SK-N-SH treated with all-trans-retinoic acid at 6 μM for 48 hours (cell line): ENCODE data around the gene SULT2B1.

Source experiments
- ARNTL ChIP-seq: fragments of 450-650 bp; formaldehyde crosslinking; IDR thresholded peaks from 2 replicates; pipeline ENCODE4 v1.5.0; 2020; ENCODE audit warnings: low read depth, mild to moderate bottlenecking, moderate library complexity, borderline replicate concordance
- CREB5 ChIP-seq: fragments of 250-450 bp; sonication (Bioruptor Pico); IDR thresholded peaks from 2 replicates; pipeline ENCODE4 v1.5.1; 2020; ENCODE audit warnings: low read depth, mild to moderate bottlenecking, moderate library complexity
- CSRNP3 ChIP-seq: fragments of 250-450 bp; sonication (Bioruptor Pico); IDR thresholded peaks from 2 replicates; pipeline ENCODE4 v1.5.1; 2021; ENCODE audit warnings: mild to moderate bottlenecking, moderate library complexity
- ESRRG ChIP-seq: fragments of 250-450 bp; sonication (Bioruptor Pico); IDR thresholded peaks from 2 replicates; pipeline ENCODE4 v1.6.1; 2021; ENCODE audit warnings: mild to moderate bottlenecking
- GLIS3 ChIP-seq: fragments of 250-450 bp; sonication (Bioruptor Pico); IDR thresholded peaks from 2 replicates; pipeline ENCODE4 v1.5.0; 2020; ENCODE audit warnings: mild to moderate bottlenecking, moderate library complexity
- ISL1 ChIP-seq: fragments of 250-450 bp; sonication (Bioruptor Pico); IDR thresholded peaks from 2 replicates; pipeline ENCODE4 v2.1.2; 2022; ENCODE audit warnings: mild to moderate bottlenecking, moderate library complexity
- PATZ1 ChIP-seq: fragments of 250-450 bp; sonication (Bioruptor Pico); IDR thresholded peaks from 2 replicates; pipeline ENCODE4 v1.8.0; 2020; ENCODE audit warnings: mild to moderate bottlenecking, moderate library complexity, borderline replicate concordance
- PPARA ChIP-seq: fragments of 250-450 bp; sonication (Bioruptor Pico); IDR thresholded peaks from 2 replicates; pipeline ENCODE4 v1.5.0; 2020; ENCODE audit warnings: mild to moderate bottlenecking, borderline replicate concordance
- RARB ChIP-seq: fragments of 250-450 bp; sonication (Bioruptor Pico); IDR thresholded peaks from 2 replicates; pipeline ENCODE4 v1.8.0; 2021; ENCODE audit warnings: mild to moderate bottlenecking, moderate library complexity
- TCF4 ChIP-seq: fragments of 250-450 bp; sonication (Bioruptor Pico); IDR thresholded peaks from 2 replicates; pipeline ENCODE4 v1.8.0; 2021; ENCODE audit warnings: mild to moderate bottlenecking, moderate library complexity, borderline replicate concordance
- TSHZ2 ChIP-seq: fragments of 250-450 bp; sonication (Bioruptor Pico); IDR thresholded peaks from 2 replicates; pipeline ENCODE4 v1.5.0; 2020; ENCODE audit warnings: mild to moderate bottlenecking, moderate library complexity

- TF ChIP-seq GLIS3 (CRISPR knock-in tag): no peak
- no peak for TF ChIP-seq TSHZ2 (CRISPR knock-in tag)
- TF ChIP-seq PATZ1: no peak
- no peak for TF ChIP-seq RARB (CRISPR knock-in tag)
- TF ChIP-seq CSRNP3 (CRISPR knock-in tag): no peak
- TF ChIP-seq PPARA: no peak
- TF ChIP-seq ESRRG (CRISPR knock-in tag): no peak
- no peak for TF ChIP-seq ARNTL
- TF ChIP-seq CREB5 (CRISPR knock-in tag): no peak
- no peak for TF ChIP-seq ISL1 (CRISPR knock-in tag)
- TF ChIP-seq TCF4 (CRISPR knock-in tag): no peak
These were observed at the start of gene SULT2B1 for GRCh38 chr19:48551437-48552302.
